Measurements from ENCODE around the gene ADGRL3.
"Not testable (repeated sequence)": the region's sequence is repeated elsewhere in the genome, so short reads cannot be mapped to it uniquely, and the experiment has no call there.

ADGRL3 gene

GRCh38 chr4:61837395-61837794 lies 637.3 kb downstream of the ADGRL3 start:
- no peak for DNase-seq

GRCh38 chr4:61838072-61838471 lies 637.9 kb downstream of the ADGRL3 start:
- DNase-seq = no peak

- no peak for DNase-seq
These were observed 641.6 kb downstream of the ADGRL3 start for GRCh38 chr4:61841714-61842113.

GRCh38 chr4:61851126-61851525 lies 651.0 kb downstream of the ADGRL3 start:
- no peak for DNase-seq

- DNase-seq = not testable (repeated sequence)
These were observed 652.0 kb downstream of the ADGRL3 start for GRCh38 chr4:61852105-61852504.

- no peak for DNase-seq
These were observed 652.9 kb downstream of the ADGRL3 start for GRCh38 chr4:61853041-61853440.

GRCh38 chr4:61860376-61860775 lies 660.2 kb downstream of the ADGRL3 start:
- no peak for DNase-seq

GRCh38 chr4:61864286-61864685 lies 664.2 kb downstream of the ADGRL3 start:
- no peak for DNase-seq

GRCh38 chr4:61866378-61867030 lies 666.4 kb downstream of the ADGRL3 start:
- no peak for DNase-seq

- DNase-seq = no peak
These were observed 672.9 kb downstream of the ADGRL3 start for GRCh38 chr4:61872983-61873382.

GRCh38 chr4:61877266-61877665 lies 677.1 kb downstream of the ADGRL3 start:
- DNase-seq = no peak

GRCh38 chr4:61877893-61878292 lies 677.8 kb downstream of the ADGRL3 start:
- no peak for DNase-seq

GRCh38 chr4:61882381-61882780 lies 682.3 kb downstream of the ADGRL3 start:
- no peak for DNase-seq

- DNase-seq = no peak
These were observed 686.0 kb downstream of the ADGRL3 start for GRCh38 chr4:61886131-61886530.

GRCh38 chr4:61889117-61889516 lies 689.0 kb downstream of the ADGRL3 start:
- no peak for DNase-seq

- DNase-seq = no peak
These were observed 690.2 kb downstream of the ADGRL3 start for GRCh38 chr4:61890321-61890720.

GRCh38 chr4:61891953-61892352 lies 691.8 kb downstream of the ADGRL3 start:
- DNase-seq = no peak

- no peak for DNase-seq
These were observed 696.5 kb downstream of the ADGRL3 start for GRCh38 chr4:61896634-61897033.

- no peak for DNase-seq
These were observed 708.9 kb downstream of the ADGRL3 start for GRCh38 chr4:61909031-61909430.

- DNase-seq = no peak
These were observed 711.2 kb downstream of the ADGRL3 start for GRCh38 chr4:61911313-61911756.

- no peak for DNase-seq
These were observed 713.5 kb downstream of the ADGRL3 start for GRCh38 chr4:61913619-61914018.

GRCh38 chr4:61915501-61915900 lies 715.4 kb downstream of the ADGRL3 start:
- DNase-seq = no peak

GRCh38 chr4:61918507-61918906 lies 718.4 kb downstream of the ADGRL3 start:
- DNase-seq = no peak

GRCh38 chr4:61918987-61919386 lies 718.9 kb downstream of the ADGRL3 start:
- no peak for DNase-seq

- no peak for DNase-seq
These were observed 719.4 kb downstream of the ADGRL3 start for GRCh38 chr4:61919561-61919960.
